Fibroblast of villous mesenchyme (primary cell): ENCODE measurements around the gene GSTT2B. TPM values are rescaled to one million over a fixed set of nuclear protein-coding genes. Genes with fewer than 3 reads are reported as not detected.
"Not testable (repeated sequence)": the region's sequence is repeated elsewhere in the genome, so short reads cannot be mapped to it uniquely, and the experiment has no call there.

Experiments used
- DNase-seq: peaks from one replicate; pipeline ENCODE4 v3.0.0-alpha.2; 2010; ENCODE audit warnings: low read depth
- H3K4me3 ChIP-seq: 2 replicates; pipeline ENCODE4 v1.5.1; 2011; ENCODE audit warnings: low read depth, mild to moderate bottlenecking, low read length
- total RNA-seq: library from RNA; depleted of rRNA; stranded (reverse); fragments of >200 nt; gene quantifications from 2 replicates; pipeline ENCODE4 v1.2.3, GENCODE V29; 2012
- TF ChIP-seq, protein P1 (sequence below): IDR thresholded peaks from 2 replicates; pipeline ENCODE4 v1.5.1; 2012; ENCODE audit warnings: low read depth, mild to moderate bottlenecking, low read length; ENCODE audit not compliant: insufficient read depth

Gene GSTT2B
- total RNA-seq, 1 donor: 1.3 TPM

- H3K4me3 ChIP-seq: no peak overlapping the region
- TF ChIP-seq, protein P1, sequence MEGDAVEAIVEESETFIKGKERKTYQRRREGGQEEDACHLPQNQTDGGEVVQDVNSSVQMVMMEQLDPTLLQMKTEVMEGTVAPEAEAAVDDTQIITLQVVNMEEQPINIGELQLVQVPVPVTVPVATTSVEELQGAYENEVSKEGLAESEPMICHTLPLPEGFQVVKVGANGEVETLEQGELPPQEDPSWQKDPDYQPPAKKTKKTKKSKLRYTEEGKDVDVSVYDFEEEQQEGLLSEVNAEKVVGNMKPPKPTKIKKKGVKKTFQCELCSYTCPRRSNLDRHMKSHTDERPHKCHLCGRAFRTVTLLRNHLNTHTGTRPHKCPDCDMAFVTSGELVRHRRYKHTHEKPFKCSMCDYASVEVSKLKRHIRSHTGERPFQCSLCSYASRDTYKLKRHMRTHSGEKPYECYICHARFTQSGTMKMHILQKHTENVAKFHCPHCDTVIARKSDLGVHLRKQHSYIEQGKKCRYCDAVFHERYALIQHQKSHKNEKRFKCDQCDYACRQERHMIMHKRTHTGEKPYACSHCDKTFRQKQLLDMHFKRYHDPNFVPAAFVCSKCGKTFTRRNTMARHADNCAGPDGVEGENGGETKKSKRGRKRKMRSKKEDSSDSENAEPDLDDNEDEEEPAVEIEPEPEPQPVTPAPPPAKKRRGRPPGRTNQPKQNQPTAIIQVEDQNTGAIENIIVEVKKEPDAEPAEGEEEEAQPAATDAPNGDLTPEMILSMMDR: no peak
- no peak for DNase-seq
Measured at GRCh38 chr22:24006914-24007214, 45.9 kb upstream of the GSTT2B start.

- TF ChIP-seq, protein P1: no peak
- H3K4me3 ChIP-seq: no peak overlapping the region
- no peak for DNase-seq
Measured at GRCh38 chr22:24006207-24006913, 45.4 kb upstream of the GSTT2B start.

DNA sequence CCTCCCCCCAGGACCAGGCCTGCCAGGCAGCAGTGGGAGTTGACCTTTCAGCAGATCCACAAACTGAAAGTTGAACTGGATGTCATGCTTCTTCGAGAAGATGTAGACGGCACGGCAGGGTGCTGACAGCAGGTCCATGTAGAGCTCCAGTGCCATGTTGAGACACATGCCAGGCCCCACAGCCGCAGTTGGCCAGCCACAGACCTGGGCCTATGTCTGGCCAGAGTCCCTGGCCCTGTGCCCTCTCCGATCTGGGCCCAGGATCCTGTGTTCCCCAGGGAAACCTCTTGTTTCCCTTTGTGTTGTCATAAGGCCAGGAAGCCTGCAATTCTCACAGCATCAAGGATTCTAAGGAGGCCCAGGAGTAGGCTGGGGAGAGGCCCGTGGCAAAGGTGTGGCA is 44.2 kb upstream of the GSTT2B start, which contains the start of gene GSTT4:
TSS of gene GSTT4 (minus strand) at position 253 of the 400 bp plus-strand sequence. CDS start at position 156, 97 bp downstream.
- DNase-seq: no peak
- no peak within 1 kb of the TSS for H3K4me3 ChIP-seq
- TF ChIP-seq, protein P1: no peak

DNA sequence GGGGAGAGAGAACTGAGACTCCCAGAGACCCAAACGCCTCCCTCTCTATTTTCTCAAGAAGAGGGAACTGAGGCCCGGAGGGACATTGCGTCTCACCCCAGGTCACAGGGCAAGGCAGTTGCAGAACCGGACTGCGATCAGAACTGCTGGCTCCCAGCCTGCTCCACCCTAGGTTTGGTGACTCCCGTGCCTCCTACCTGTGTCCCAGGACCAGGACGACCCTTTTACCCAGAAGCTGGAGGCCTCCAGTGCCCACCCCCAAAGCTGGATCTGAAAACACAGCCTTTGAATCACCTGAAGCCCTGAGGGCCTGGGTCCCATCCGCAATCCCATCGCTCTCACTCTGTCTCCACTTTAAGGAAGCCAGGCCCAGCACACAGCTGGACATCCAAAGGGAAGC is 42.9 kb upstream of the GSTT2B start:
- DNase-seq: no peak
- H3K4me3 ChIP-seq: no peak overlapping the region
- TF ChIP-seq, protein P1: no peak

- H3K4me3 ChIP-seq: no peak overlapping the region
- TF ChIP-seq, protein P1: no peak
Measured at GRCh38 chr22:24002851-24003250, 41.9 kb upstream of the GSTT2B start.

GRCh38 chr22:24002272-24002671 is 41.3 kb upstream of the GSTT2B start:
- TF ChIP-seq, protein P1: no peak
- no peak overlapping the region for H3K4me3 ChIP-seq
- no peak for DNase-seq

More at GRCh38 chr22:24002851-24003250, 41.9 kb upstream of the GSTT2B start:
- DNase-seq: peak; percentile 51

- TF ChIP-seq, protein P1: no peak
- DNase-seq: no peak
- H3K4me3 ChIP-seq: no peak overlapping the region
Measured at GRCh38 chr22:24001314-24001713, 40.3 kb upstream of the GSTT2B start.

DNA sequence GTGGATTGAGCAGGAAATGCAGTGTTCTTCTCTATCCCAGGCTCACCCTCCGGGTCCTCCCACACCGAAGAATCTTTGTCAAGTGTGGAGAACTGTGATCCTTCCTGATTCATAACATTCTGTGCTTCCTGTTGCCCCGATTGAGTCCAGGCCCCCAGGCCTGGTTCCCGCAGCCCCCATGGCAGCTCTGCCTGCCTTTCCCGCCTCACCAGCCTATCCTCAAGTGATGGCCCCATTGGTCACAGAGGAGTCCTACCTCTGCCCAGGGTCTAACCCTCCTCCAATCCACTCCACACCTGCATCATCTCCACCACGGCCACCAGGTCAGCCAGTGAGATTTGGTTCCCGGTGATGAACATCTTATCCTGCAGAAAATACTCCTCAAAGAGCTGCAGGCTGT is 38.8 kb upstream of the GSTT2B start:
- DNase-seq, H3K4me3 ChIP-seq: not testable (repeated sequence)
